ENCODE measurements around the gene GLB1L3. TPM values are rescaled to one million over a fixed set of nuclear protein-coding genes. Genes with fewer than 3 reads are reported as not detected.

The GLB1L3 gene
- 1.6 and 1.7 TPM in 2 replicates for total RNA-seq (2014; rRNA removed; shearing (Covaris generic))

- peak; percentile 31 for DNase-seq (ENCODE audit: low spot score)
Observed at GRCh38 chr11:134275534-134276395, at the start of gene GLB1L3. Gene GLB1L3 (plus strand): TSS chr11:134276379. CDS start chr11:134276741, 362 bp downstream.

DNA sequence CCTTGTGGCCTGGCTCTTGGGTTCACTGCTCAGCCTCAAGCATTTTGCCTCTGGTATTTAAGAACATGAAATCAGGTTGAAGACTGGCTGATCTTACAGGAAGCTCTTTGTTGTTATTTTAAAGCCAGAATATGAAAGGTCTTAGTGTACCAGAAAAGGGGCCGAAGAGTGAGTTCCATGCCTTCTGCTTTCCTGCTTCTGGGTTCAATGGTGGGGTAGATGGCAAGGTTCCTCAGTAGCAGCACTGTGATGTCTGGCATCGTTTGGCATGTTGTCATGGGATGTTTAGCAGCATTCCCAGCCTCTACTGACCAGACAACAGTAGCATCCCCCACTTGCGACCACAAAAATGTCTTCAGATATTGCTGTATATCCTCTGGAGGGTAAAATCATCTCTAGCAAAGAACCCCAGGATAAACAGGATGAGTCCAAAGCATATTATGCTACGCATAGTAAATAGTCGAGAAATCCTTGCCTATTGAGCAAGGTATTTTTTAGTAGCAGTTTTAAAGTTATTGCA lies 49.3 kb upstream of the GLB1L3 start:
- no peak for DNase-seq (ENCODE audit: low spot score)

GRCh38 chr11:134228625-134229024 lies 47.6 kb upstream of the GLB1L3 start:
- no peak for DNase-seq (ENCODE audit: low spot score)

- DNase-seq (ENCODE audit: low spot score) = no peak
Observed at GRCh38 chr11:134229126-134229790, 46.9 kb upstream of the GLB1L3 start.

GRCh38 chr11:134230339-134230738 lies 45.8 kb upstream of the GLB1L3 start:
- no peak for DNase-seq (ENCODE audit: low spot score)

DNA sequence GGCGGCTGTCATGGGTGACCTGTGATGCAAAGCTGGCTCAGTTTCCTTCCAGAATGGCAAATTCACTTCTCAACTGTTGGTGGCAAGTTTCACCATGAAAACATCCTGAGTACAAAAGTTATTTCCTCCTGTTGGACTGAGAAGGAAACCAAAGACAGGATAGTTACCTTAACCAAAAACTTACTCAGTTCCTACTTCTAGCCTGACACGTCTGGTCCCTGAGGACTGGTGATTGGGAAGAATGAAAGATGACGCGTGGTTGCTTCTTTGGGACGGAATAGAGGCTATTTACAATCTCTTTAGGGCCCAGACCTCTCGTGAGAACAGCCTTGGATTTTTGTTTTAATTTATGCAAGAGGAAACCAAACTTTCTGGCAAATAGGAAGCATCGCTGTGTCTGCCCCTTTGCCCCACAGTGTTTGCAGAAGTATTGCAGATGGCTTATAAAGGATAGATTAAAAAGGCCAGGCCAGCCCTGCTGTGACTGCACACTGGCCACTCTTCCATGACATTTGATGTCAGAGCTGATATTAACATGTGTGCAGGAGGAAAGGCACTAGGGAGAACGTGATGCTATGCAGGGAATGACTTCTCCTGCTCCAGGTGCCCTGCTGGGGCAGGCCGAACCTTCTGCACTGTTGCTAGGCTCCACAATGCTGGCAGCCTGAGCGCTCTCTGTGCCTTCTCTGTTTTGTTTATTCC lies 44.1 kb upstream of the GLB1L3 start:
- DNase-seq (ENCODE audit: low spot score) = no peak

DNA sequence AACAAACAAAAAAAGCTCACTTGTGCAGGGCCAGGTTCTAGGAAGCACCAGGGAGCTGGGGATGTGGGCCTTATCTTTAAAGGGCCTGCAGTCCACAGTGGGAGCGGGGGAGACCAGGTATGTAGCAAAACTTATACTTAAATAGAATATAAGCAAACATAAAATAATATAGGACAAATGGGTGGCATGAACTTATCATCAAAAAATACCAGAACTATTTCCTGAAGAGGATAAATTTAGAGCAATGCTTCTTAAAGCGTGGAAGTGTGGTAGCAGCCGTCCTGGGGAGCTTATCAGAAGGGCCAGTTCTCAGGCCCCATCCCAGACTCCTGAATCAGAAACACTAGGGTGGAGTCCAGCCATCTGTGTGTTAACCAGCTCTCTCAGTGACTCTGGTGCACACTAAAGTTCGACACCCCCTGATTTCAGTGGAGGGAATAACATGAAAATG lies 42.4 kb upstream of the GLB1L3 start:
- no peak for DNase-seq (ENCODE audit: low spot score)

DNA sequence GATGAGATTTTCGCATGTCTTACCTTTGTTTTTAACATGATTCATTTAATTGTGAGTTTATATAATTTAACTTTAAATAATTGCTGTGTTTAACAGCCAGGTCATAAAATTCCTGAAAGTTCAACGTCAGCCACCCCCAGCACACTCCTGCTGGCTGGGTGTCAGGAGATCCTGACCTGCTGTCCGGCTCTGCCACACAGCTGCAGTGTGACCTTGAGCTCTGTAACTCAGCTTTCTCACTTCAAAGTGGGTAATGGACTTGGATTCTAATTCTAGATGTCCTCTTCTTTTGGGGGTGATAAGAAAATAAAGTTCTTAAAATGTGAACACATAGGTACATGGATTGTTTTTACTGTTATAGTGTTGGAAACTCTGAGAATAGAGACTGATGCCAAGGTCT lies 40.8 kb upstream of the GLB1L3 start:
- DNase-seq (ENCODE audit: low spot score) = no peak

- no peak for DNase-seq (ENCODE audit: low spot score)
Observed at GRCh38 chr11:134236834-134237556, 39.2 kb upstream of the GLB1L3 start.

- no peak for DNase-seq (ENCODE audit: low spot score)
Observed at GRCh38 chr11:134237557-134237922, 38.6 kb upstream of the GLB1L3 start.

- no peak for DNase-seq (ENCODE audit: low spot score)
Observed at GRCh38 chr11:134238956-134239355, 37.2 kb upstream of the GLB1L3 start.

GRCh38 chr11:134240592-134240991 lies 35.6 kb upstream of the GLB1L3 start:
- DNase-seq (ENCODE audit: low spot score) = no peak

GRCh38 chr11:134242376-134242775 lies 33.8 kb upstream of the GLB1L3 start:
- DNase-seq (ENCODE audit: low spot score) = no peak

- no peak for DNase-seq (ENCODE audit: low spot score)
Observed at GRCh38 chr11:134243913-134244312, 32.3 kb upstream of the GLB1L3 start.

DNA sequence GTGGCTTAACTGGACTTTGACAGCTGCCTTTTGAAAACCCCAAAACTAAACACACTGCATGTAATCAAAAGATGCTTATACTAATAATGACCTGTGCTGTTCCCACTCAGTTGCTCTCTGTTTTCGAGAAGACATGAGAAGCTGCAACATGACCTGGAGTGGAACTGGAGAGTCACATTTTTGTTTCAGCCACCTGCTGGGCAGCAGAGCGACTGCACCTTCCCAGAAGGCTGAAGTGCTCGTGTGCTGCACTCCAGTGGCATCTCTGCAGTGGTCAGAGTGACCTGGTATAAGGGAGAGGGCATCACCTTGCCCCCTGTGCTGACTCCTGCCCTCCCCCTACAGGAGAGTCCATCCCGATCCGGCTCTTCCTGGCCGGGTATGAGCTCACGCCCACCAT lies 31.6 kb upstream of the GLB1L3 start:
- DNase-seq (ENCODE audit: low spot score) = no peak

DNA sequence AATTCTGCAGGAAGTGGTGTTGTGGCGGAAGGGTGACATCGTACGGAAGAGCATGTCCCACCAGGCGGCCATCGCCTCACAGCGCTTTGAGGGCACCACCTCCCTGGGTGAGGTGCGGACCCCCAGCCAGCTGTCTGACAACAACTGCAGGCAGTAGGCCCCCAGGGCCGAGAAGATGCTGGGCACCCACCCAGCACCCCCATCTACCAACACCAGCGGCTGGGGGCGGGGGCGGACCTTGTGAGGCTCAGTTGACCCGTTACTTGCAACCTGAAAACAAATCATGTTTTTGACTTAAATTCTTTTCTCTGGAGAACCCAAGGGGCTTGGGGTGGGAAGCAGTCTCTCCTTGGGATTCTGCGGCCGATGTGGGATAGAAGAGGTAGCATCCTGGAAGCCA lies 30.7 kb upstream of the GLB1L3 start:
- no peak for DNase-seq (ENCODE audit: low spot score)

GRCh38 chr11:134246100-134246499 lies 30.1 kb upstream of the GLB1L3 start:
- no peak for DNase-seq (ENCODE audit: low spot score)

DNA sequence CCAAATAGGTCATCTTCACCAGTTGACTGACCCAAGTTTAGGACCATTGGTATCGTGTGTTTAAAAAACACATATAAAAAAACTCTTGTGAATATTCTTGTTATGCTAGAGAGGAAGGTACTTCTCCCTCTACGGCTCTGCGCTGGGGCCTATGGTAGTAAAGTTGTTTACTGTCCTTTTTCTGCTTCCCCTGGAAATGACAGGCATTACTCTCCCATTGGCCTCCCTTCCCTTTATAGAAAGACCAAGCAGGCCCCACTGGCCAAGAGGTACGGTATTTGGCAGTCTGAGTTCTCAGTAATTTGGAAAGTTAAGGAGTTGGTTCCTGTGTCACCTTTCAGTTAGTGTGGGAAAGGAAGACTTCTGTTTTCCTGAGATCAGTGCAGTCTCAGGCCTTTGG lies 29.5 kb upstream of the GLB1L3 start:
- DNase-seq (ENCODE audit: low spot score) = no peak

DNA sequence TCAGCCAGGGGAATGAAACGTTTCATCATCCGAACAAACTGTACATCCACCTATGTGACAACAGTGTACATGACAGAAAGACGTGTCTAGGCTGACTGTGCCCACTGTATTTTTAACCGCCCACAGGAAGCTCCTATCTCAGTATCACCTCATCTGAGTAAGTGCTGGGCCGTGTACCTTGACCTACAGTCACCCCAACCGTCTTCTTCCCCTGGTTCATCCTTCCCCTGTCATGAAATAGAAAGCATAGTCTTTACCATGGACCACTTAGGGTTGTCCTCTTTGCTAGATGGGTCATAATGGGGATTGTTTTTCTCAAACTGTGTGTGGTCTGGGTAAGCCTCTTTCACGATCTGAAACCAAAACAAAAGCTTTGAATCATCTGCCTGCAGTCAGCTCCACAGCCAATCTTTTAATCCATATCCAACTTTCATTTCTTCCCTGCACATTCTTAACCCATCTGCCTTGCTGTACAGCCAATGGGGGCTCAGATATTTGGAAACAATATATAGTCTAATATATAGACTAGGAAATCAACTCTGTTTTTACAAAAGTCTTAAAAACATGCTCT lies 27.2 kb upstream of the GLB1L3 start:
- DNase-seq (ENCODE audit: low spot score) = no peak

GRCh38 chr11:134250246-134250645 lies 25.9 kb upstream of the GLB1L3 start:
- DNase-seq (ENCODE audit: low spot score) = no peak

DNA sequence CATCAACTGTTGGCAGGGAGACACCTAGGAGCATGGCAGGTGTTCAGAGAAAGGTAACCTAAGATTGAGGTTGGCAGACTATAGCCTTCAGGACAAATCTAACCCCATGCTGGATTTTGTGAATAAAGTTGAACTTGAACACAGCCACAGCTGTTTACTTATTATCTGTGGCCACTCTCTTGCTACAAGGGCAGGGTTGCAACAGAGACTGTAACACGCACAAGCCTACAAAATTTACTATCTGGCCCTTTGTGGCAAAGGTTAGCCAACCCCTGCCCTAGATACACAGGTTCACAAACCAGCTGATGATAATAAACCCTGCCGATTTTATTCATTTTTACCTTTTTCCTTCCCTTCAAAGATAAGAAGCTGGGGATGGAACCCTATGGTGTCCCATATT lies 25.5 kb upstream of the GLB1L3 start:
- DNase-seq (ENCODE audit: low spot score) = no peak

Measured in H4 (cell line).